EL (cell line): Measurements from ENCODE around the gene STK39.
A peak's percentile ranks its signal among the peaks of the same experiment; 100 is the strongest.

ENCODE experiments used
- DNase-seq: peaks from one replicate; pipeline ENCODE4 v3.0.0-alpha.2; 2016

The STK39 gene

GRCh38 chr2:167943368-167943767 lies 304.0 kb downstream of the STK39 start:
- DNase-seq: no peak

GRCh38 chr2:167942366-167943081 lies 304.9 kb downstream of the STK39 start:
- no peak for DNase-seq

GRCh38 chr2:167941604-167942003 lies 305.8 kb downstream of the STK39 start:
- DNase-seq: no peak

GRCh38 chr2:167940734-167941507 lies 306.5 kb downstream of the STK39 start:
- no peak for DNase-seq

GRCh38 chr2:167940346-167940725 lies 307.1 kb downstream of the STK39 start:
- DNase-seq: no peak

- no peak for DNase-seq
Observed at GRCh38 chr2:167939514-167940345, 307.7 kb downstream of the STK39 start.

GRCh38 chr2:167937403-167937802 lies 310.0 kb downstream of the STK39 start:
- no peak for DNase-seq

GRCh38 chr2:167935803-167936110 lies 311.6 kb downstream of the STK39 start:
- DNase-seq: no peak

GRCh38 chr2:167933097-167933814 lies 314.1 kb downstream of the STK39 start:
- no peak for DNase-seq

- DNase-seq: no peak
Observed at GRCh38 chr2:167932123-167932693, 315.2 kb downstream of the STK39 start.

- no peak for DNase-seq
Observed at GRCh38 chr2:167929484-167929883, 317.9 kb downstream of the STK39 start.

GRCh38 chr2:167928434-167928833 lies 319.0 kb downstream of the STK39 start:
- no peak for DNase-seq

GRCh38 chr2:167925758-167926157 lies 321.6 kb downstream of the STK39 start:
- peak; percentile 36 for DNase-seq

GRCh38 chr2:167924556-167924955 lies 322.8 kb downstream of the STK39 start:
- no peak for DNase-seq

GRCh38 chr2:167916756-167917155 lies 330.6 kb downstream of the STK39 start:
- no peak for DNase-seq

- DNase-seq: no peak
Observed at GRCh38 chr2:167914969-167915368, 332.4 kb downstream of the STK39 start.

GRCh38 chr2:167908786-167909185 lies 338.6 kb downstream of the STK39 start:
- no peak for DNase-seq

GRCh38 chr2:167905668-167906067 lies 341.7 kb downstream of the STK39 start:
- DNase-seq: no peak
